GM23338 (cell line): Measurements from ENCODE around the gene ADGRB3. TPM values are rescaled to one million over a fixed set of nuclear protein-coding genes. Genes with fewer than 3 reads are reported as not detected.

ENCODE experiments used
- ATAC-seq: fragments of 200-7000 bp; cut with Tn5 transposase; 3 replicates; pipeline ENCODE4 v1.9.1; 2020
- DNase-seq: peaks from one replicate; pipeline ENCODE4 v3.0.0-alpha.2; 2015; ENCODE audit warnings: low spot score
- H2AFZ ChIP-seq: fragments of 200-600 bp; sonication (generic); 2 replicates; pipeline ENCODE4 v1.8.0; 2016; ENCODE audit warnings: antibody characterized with exemption, mild to moderate bottlenecking, moderate library complexity
- H3F3A ChIP-seq: fragments of 200-600 bp; sonication (generic); replicated peaks from 2 replicates; pipeline ENCODE4 v1.8.0; 2017; ENCODE audit warnings: antibody characterized with exemption, mixed run types, low read depth
- H3K27ac ChIP-seq: fragments of 200-600 bp; sonication (generic); 2 replicates; pipeline ENCODE4 v1.6.1; 2016; ENCODE audit warnings: low read depth
- H3K27me3 ChIP-seq: fragments of 200-600 bp; sonication (generic); 2 replicates; pipeline ENCODE4 v1.8.0; 2016; ENCODE audit warnings: mild to moderate bottlenecking, mixed run types, moderate library complexity; ENCODE audit not compliant: insufficient read depth
- H3K36me3 ChIP-seq: fragments of 200-600 bp; sonication (generic); 2 replicates; pipeline ENCODE4 v1.8.0; 2016; ENCODE audit warnings: mild to moderate bottlenecking; ENCODE audit not compliant: insufficient read depth
- H3K4me1 ChIP-seq: fragments of 200-600 bp; sonication (generic); 2 replicates; pipeline ENCODE4 v1.8.0; 2016; ENCODE audit warnings: mild to moderate bottlenecking, moderate library complexity; ENCODE audit not compliant: insufficient read depth
- H3K4me2 ChIP-seq: fragments of 200-600 bp; sonication (generic); 2 replicates; pipeline ENCODE4 v1.7.1; 2017; ENCODE audit warnings: mixed run types
- H3K4me3 ChIP-seq: fragments of 200-600 bp; sonication (generic); 2 replicates; pipeline ENCODE4 v1.6.1; 2016; ENCODE audit warnings: mixed run types
- H3K79me2 ChIP-seq: fragments of 200-600 bp; sonication (generic); replicated peaks from 2 replicates; pipeline ENCODE4 v1.8.0; 2017; ENCODE audit warnings: mild to moderate bottlenecking; ENCODE audit not compliant: insufficient read depth
- H3K9me2 ChIP-seq: fragments of 200-600 bp; sonication (generic); 2 replicates; pipeline ENCODE4 v1.8.0; 2017; ENCODE audit not compliant: insufficient read depth
- H4K20me1 ChIP-seq: fragments of 200-600 bp; sonication (generic); replicated peaks from 2 replicates; pipeline ENCODE4 v1.8.0; 2017; ENCODE audit warnings: mild to moderate bottlenecking; ENCODE audit not compliant: insufficient read depth
- H3K27ac Mint-ChIP-seq: 2 replicates; pipeline ENCODE4 v1.8.0; 2020; ENCODE audit warnings: inconsistent platforms, mild to moderate bottlenecking, moderate library complexity, mixed read lengths
- H3K27me3 Mint-ChIP-seq: 3 replicates; pipeline ENCODE4 v1.8.0; 2022; ENCODE audit warnings: low read depth, mild to moderate bottlenecking, moderate library complexity, mixed read lengths, inconsistent platforms; ENCODE audit not compliant: insufficient read depth, poor library complexity
- H3K36me3 Mint-ChIP-seq: 3 replicates; pipeline ENCODE4 v1.8.0; 2021; ENCODE audit warnings: low read depth, mild to moderate bottlenecking, inconsistent platforms, moderate library complexity, mixed read lengths
- H3K4me1 Mint-ChIP-seq: 3 replicates; pipeline ENCODE4 v1.8.0; 2020; ENCODE audit warnings: mild to moderate bottlenecking, inconsistent platforms, mixed read lengths
- H3K4me3 Mint-ChIP-seq: 3 replicates; pipeline ENCODE4 v1.8.0; 2021; ENCODE audit warnings: moderate library complexity, mild to moderate bottlenecking, inconsistent platforms, mixed read lengths
- H3K9me3 Mint-ChIP-seq: 3 replicates; pipeline ENCODE4 v1.8.0; 2020; ENCODE audit warnings: moderate library complexity, mild to moderate bottlenecking, inconsistent platforms, mixed read lengths
- CREB1 ChIP-seq: fragments of 250-450 bp; sonication (Bioruptor Pico); IDR thresholded peaks from 2 replicates; pipeline ENCODE4 v1.5.0; 2020; ENCODE audit warnings: low read depth, mild to moderate bottlenecking, moderate library complexity
- EZH2 ChIP-seq: fragments of 200-600 bp; sonication (generic); IDR thresholded peaks from one replicate; pipeline ENCODE4 v1.8.0; 2017; ENCODE audit warnings: antibody characterized with exemption, mild to moderate bottlenecking, low read depth; ENCODE audit not compliant: unreplicated experiment
- EZH2phosphoT487 ChIP-seq: fragments of 200-600 bp; sonication (generic); IDR thresholded peaks from one replicate; pipeline ENCODE4 v1.8.1; 2018; ENCODE audit warnings: antibody characterized with exemption; ENCODE audit not compliant: unreplicated experiment
- ZNF114 ChIP-seq: fragments of 250-450 bp; sonication (Bioruptor Pico); IDR thresholded peaks from 2 replicates; pipeline ENCODE4 v1.5.0; 2020; ENCODE audit warnings: mild to moderate bottlenecking, moderate library complexity
- ZNF331 ChIP-seq: fragments of 250-450 bp; sonication (Bioruptor Pico); IDR thresholded peaks from 2 replicates; pipeline ENCODE4 v1.5.0; 2020; ENCODE audit warnings: low read depth, mild to moderate bottlenecking, moderate library complexity
- polyA plus RNA-seq: library from polyadenylated mRNA; unstranded; fragments of >200 nt; fragmentation: Nextera tagmentation; extraction: Ambion mirVana; gene quantifications from 2 replicates; pipeline ENCODE4 v1.2.1, GENCODE V29; 2016
- total RNA-seq: library from RNA; depleted of rRNA; stranded (reverse); fragments of >200 nt; shearing (Covaris generic); gene quantifications from 2 replicates; pipeline ENCODE4 v1.2.3, GENCODE V29; 2014
- TF ChIP-seq, protein P1 (sequence below), 2 experiments: fragments of 200-600 bp in 1 of 2; sonication (generic) in 1 of 2; conservative IDR thresholded peaks; 2 replicates each; pipeline versions ENCODE4 v1.5.1 to v1.6.1; 2016 to 2017; ENCODE audit warnings: antibody characterized with exemption in 2 of 2, low read depth in 2 of 2, mild to moderate bottlenecking in 2 of 2, moderate library complexity in 1 of 2
- TF ChIP-seq, protein P2 (sequence below): IDR thresholded peaks from 2 replicates; pipeline ENCODE4 v1.6.1; 2016; ENCODE audit warnings: antibody characterized with exemption
- TF ChIP-seq, protein P3 (sequence below): IDR thresholded peaks from one replicate; pipeline ENCODE4 v1.6.1; 2018; ENCODE audit warnings: antibody characterized with exemption; ENCODE audit not compliant: unreplicated experiment

Gene ADGRB3
- total and polyA plus RNA-seq, 2 experiments from 2014 or later = 0.92 to 4.0 TPM

DNA sequence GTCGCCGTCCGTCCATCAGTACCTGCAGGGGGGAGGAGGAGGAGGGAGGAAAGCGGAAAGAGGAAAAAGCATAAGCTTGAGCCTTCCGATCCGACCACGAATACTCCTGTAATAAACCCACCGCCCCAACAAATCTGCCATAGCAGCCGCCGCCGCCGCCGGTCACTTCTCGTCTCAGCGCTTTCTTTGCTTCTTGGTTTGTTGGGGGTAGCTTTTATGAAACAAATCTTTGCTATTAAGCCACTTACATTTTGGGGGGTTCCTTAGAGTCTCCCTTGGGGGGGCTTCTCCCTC, 277 bp downstream of the ADGRB3 start:
- no peak overlapping the region for H3K27ac ChIP-seq
- DNase-seq = no peak

More for the DNA sequence above, 277 bp downstream of the ADGRB3 start:
- Histone ChIP-seq H3K4me1 (peaks cover 28% of the 10 kb centered on the region), H3K4me3 (peak overlapping the region; percentile 85), H3K9me2 (no peaks in the 10 kb centered on the region), H3K79me2 (no peaks in the 10 kb centered on the region), H3K4me2 (peak overlapping the region; percentile 94), H4K20me1 (no peaks in the 10 kb centered on the region), H3F3A (0 out of 2 replicates have a peak, but pooled peaks cover 6% of the 10 kb centered on the region), H2AFZ (peak overlapping the region; percentile 96), H3K36me3 (no peaks in the 10 kb centered on the region), H3K27me3 (peaks cover 62% of the 10 kb centered on the region)
- Mint-ChIP-seq H3K27ac (no peak overlapping the region), H3K27me3 (peaks cover 34% of the 10 kb centered on the region), H3K4me3 (peak overlapping the region; percentile 93), H3K4me1 (peaks cover 33% of the 10 kb centered on the region), H3K36me3 (no peaks in the 10 kb centered on the region), H3K9me3 (no peaks in the 10 kb centered on the region)
- ATAC-seq = no peak
- TF ChIP-seq, protein P1, sequence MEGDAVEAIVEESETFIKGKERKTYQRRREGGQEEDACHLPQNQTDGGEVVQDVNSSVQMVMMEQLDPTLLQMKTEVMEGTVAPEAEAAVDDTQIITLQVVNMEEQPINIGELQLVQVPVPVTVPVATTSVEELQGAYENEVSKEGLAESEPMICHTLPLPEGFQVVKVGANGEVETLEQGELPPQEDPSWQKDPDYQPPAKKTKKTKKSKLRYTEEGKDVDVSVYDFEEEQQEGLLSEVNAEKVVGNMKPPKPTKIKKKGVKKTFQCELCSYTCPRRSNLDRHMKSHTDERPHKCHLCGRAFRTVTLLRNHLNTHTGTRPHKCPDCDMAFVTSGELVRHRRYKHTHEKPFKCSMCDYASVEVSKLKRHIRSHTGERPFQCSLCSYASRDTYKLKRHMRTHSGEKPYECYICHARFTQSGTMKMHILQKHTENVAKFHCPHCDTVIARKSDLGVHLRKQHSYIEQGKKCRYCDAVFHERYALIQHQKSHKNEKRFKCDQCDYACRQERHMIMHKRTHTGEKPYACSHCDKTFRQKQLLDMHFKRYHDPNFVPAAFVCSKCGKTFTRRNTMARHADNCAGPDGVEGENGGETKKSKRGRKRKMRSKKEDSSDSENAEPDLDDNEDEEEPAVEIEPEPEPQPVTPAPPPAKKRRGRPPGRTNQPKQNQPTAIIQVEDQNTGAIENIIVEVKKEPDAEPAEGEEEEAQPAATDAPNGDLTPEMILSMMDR (conservative IDR thresholded peaks at IDR 0.05; ENCODE audit: low read depth in 2 of 2) = no peak
- TF ChIP-seq, protein P2, sequence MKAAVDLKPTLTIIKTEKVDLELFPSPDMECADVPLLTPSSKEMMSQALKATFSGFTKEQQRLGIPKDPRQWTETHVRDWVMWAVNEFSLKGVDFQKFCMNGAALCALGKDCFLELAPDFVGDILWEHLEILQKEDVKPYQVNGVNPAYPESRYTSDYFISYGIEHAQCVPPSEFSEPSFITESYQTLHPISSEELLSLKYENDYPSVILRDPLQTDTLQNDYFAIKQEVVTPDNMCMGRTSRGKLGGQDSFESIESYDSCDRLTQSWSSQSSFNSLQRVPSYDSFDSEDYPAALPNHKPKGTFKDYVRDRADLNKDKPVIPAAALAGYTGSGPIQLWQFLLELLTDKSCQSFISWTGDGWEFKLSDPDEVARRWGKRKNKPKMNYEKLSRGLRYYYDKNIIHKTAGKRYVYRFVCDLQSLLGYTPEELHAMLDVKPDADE = no peak
- TF ChIP-seq EZH2 = peak; percentile 18
- no peak for TF ChIP-seq ZNF331
- TF ChIP-seq, protein P3, sequence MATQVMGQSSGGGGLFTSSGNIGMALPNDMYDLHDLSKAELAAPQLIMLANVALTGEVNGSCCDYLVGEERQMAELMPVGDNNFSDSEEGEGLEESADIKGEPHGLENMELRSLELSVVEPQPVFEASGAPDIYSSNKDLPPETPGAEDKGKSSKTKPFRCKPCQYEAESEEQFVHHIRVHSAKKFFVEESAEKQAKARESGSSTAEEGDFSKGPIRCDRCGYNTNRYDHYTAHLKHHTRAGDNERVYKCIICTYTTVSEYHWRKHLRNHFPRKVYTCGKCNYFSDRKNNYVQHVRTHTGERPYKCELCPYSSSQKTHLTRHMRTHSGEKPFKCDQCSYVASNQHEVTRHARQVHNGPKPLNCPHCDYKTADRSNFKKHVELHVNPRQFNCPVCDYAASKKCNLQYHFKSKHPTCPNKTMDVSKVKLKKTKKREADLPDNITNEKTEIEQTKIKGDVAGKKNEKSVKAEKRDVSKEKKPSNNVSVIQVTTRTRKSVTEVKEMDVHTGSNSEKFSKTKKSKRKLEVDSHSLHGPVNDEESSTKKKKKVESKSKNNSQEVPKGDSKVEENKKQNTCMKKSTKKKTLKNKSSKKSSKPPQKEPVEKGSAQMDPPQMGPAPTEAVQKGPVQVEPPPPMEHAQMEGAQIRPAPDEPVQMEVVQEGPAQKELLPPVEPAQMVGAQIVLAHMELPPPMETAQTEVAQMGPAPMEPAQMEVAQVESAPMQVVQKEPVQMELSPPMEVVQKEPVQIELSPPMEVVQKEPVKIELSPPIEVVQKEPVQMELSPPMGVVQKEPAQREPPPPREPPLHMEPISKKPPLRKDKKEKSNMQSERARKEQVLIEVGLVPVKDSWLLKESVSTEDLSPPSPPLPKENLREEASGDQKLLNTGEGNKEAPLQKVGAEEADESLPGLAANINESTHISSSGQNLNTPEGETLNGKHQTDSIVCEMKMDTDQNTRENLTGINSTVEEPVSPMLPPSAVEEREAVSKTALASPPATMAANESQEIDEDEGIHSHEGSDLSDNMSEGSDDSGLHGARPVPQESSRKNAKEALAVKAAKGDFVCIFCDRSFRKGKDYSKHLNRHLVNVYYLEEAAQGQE = no peak
- TF ChIP-seq CREB1 (CRISPR knock-in tag) = no peak
- no peak for TF ChIP-seq EZH2phosphoT487
- no peak for TF ChIP-seq ZNF114 (CRISPR knock-in tag)
